NCI-H1092 treated with DMSO at 0.1 percent for 48 hours (cell line): Measurements from ENCODE around the gene B4GALT4.
"Not testable (repeated sequence)": the region's sequence is repeated elsewhere in the genome, so short reads cannot be mapped to it uniquely, and the experiment has no call there.

Experiments
- DNase-seq: peaks from one replicate; lab custom pipeline; 2025; lab: John Stamatoyannopoulos, UW

The B4GALT4 gene

GRCh38 chr3:119195151-119195476 lies 45.6 kb downstream of the B4GALT4 start:
- no peak for DNase-seq

- no peak for DNase-seq
Measured at GRCh38 chr3:119194237-119195150, 46.2 kb downstream of the B4GALT4 start.

- DNase-seq = no peak
Measured at GRCh38 chr3:119191800-119192199, 48.9 kb downstream of the B4GALT4 start.

GRCh38 chr3:119187266-119187665 lies 53.4 kb downstream of the B4GALT4 start:
- DNase-seq = no peak

- no peak for DNase-seq
Measured at GRCh38 chr3:119184796-119185570, 55.7 kb downstream of the B4GALT4 start.

- no peak for DNase-seq
Measured at GRCh38 chr3:119184111-119184510, 56.6 kb downstream of the B4GALT4 start.

GRCh38 chr3:119181765-119182164 lies 58.9 kb downstream of the B4GALT4 start:
- no peak for DNase-seq

- DNase-seq = no peak
Measured at GRCh38 chr3:119177321-119177720, 63.4 kb downstream of the B4GALT4 start.

- no peak for DNase-seq
Measured at GRCh38 chr3:119176778-119177177, 63.9 kb downstream of the B4GALT4 start.

- no peak for DNase-seq
Measured at GRCh38 chr3:119175872-119176756, 64.6 kb downstream of the B4GALT4 start.

GRCh38 chr3:119173325-119173724 lies 67.4 kb downstream of the B4GALT4 start, which contains the start of gene UPK1B:
UPK1B (plus strand) TSS chr3:119173598; CDS start chr3:119186742, 13,144 bp downstream.
- no peak for DNase-seq

GRCh38 chr3:119170821-119171220 lies 69.9 kb downstream of the B4GALT4 start:
- DNase-seq = no peak

GRCh38 chr3:119164745-119165144 lies 75.9 kb downstream of the B4GALT4 start:
- not testable (repeated sequence) for DNase-seq
